GM08714 (cell line): ENCODE data around the gene MEST.
"Not testable (repeated sequence)": the region's sequence is repeated elsewhere in the genome, so short reads cannot be mapped to it uniquely, and the experiment has no call there.

Source experiments
- H3K4me3 ChIP-seq: fragments of 200-500 bp; sonication (Bioruptor generic); 2 replicates; pipeline ENCODE4 v1.5.1; 2014; ENCODE audit warnings: mild to moderate bottlenecking, low read length, inconsistent platforms
- ZNF274 ChIP-seq: IDR thresholded peaks from 2 replicates; pipeline ENCODE4 v1.6.1; 2012; ENCODE audit warnings: mild to moderate bottlenecking, low read depth, low read length

The MEST gene, protein sequence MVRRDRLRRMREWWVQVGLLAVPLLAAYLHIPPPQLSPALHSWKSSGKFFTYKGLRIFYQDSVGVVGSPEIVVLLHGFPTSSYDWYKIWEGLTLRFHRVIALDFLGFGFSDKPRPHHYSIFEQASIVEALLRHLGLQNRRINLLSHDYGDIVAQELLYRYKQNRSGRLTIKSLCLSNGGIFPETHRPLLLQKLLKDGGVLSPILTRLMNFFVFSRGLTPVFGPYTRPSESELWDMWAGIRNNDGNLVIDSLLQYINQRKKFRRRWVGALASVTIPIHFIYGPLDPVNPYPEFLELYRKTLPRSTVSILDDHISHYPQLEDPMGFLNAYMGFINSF

GRCh38 chr7:130491841-130492522 lies at the start of gene MEST:
Gene MEST (plus strand): TSS chr7:130492085. CDS start chr7:130492314, 229 bp downstream.
- H3K4me3 ChIP-seq: peak within 1 kb of the TSS; percentile 10; the same call in 1 of the 2 replicates
- no peak for TF ChIP-seq ZNF274

DNA sequence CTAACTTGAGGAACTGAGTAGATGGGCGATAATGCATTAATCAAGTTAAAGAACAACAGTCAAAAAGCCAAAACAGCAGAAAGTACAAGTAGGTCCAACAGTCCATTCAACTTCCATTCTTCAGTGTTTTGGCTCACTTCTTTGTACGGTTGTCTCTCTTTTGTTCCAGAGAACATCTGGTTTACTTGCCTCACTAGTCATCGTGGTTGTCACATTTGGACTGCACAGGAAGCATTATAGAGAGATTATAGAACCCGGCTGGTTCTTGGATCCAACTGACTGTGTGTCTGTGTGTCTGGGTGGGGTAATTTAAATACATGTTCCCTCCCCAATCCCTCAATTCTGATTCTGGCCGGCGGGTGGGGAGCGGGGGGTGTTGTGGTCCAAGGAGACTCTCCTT lies 49.3 kb upstream of the MEST start:
- H3K4me3 ChIP-seq: no peak overlapping the region
- TF ChIP-seq ZNF274: no peak

GRCh38 chr7:130444234-130444633 lies 47.7 kb upstream of the MEST start:
- no peak overlapping the region for H3K4me3 ChIP-seq
- TF ChIP-seq ZNF274: no peak

- H3K4me3 ChIP-seq: no peak overlapping the region
- TF ChIP-seq ZNF274: no peak
Observed at GRCh38 chr7:130444751-130445407, 47.0 kb upstream of the MEST start.

GRCh38 chr7:130446259-130446658 lies 45.6 kb upstream of the MEST start:
- no peak overlapping the region for H3K4me3 ChIP-seq
- no peak for TF ChIP-seq ZNF274

- not testable (repeated sequence) for H3K4me3 ChIP-seq
Observed at GRCh38 chr7:130451344-130451743, 40.5 kb upstream of the MEST start.

- no peak for TF ChIP-seq ZNF274
- H3K4me3 ChIP-seq: no peak overlapping the region
Observed at GRCh38 chr7:130452951-130453350, 38.9 kb upstream of the MEST start.

- H3K4me3 ChIP-seq: no peak overlapping the region
- TF ChIP-seq ZNF274: no peak
Observed at GRCh38 chr7:130454959-130455358, 36.9 kb upstream of the MEST start.

GRCh38 chr7:130458257-130458656 lies 33.6 kb upstream of the MEST start:
- TF ChIP-seq ZNF274: no peak
- H3K4me3 ChIP-seq: no peak overlapping the region

DNA sequence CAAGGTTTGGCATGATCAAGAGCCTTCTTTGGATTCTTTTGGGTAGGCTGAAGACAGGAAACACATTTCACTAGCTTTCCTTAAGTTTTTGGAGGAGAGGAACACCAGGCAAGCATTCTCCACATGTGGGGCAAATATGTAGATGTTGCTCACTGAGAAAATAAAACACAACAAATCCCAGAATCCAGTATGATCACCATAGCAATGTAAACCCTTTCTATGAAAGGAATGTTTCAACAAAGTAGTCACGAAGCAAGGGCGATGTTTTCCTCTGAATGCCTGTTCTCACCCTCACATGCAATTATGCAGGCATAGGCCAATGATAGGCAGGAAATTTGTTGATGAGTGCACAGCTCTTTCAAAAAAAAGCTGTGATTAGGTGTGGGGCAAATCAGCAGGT lies 30.6 kb upstream of the MEST start:
- no peak for TF ChIP-seq ZNF274
- H3K4me3 ChIP-seq: no peak overlapping the region

DNA sequence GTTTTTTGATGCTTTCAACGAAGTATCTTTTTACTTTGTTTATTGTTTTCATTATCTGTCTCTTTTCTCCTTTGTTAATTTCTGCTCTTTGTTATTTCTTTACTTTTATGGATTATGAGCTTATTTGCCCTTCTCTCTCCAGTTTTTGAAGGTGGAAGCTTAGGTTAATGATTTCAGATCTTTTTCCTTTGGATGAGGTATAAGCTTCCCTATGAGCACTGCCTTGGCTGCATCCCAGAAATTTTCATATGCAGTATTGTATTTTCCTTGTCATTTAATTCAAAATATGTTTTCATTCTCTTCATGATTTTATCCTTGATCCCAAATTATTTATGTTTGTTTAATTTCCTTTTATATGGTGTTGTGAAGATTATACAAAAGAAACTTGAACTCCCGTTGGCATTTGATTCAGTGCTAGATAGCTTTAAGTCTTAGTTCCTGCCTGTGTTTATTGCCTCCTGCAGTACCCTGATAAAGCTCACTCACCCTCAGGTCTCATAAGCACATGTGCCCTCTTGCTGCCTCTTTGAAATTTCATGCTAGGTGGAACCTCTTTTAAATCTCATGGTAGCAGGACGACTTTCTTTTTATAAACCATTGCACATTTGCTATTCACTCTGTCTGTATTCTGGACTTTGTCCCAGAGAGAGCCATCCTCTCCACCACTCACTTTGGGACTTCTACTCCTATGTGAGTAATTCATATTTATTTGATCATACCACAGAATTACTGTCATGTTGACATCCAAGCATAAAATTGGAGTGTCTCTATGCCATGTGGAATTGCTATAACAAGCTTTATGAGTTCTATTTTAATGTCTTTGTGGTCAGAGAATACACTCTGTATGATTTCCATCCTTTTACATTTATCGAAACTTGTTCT lies 28.1 kb upstream of the MEST start:
- H3K4me3 ChIP-seq: no peak overlapping the region
- TF ChIP-seq ZNF274: no peak

DNA sequence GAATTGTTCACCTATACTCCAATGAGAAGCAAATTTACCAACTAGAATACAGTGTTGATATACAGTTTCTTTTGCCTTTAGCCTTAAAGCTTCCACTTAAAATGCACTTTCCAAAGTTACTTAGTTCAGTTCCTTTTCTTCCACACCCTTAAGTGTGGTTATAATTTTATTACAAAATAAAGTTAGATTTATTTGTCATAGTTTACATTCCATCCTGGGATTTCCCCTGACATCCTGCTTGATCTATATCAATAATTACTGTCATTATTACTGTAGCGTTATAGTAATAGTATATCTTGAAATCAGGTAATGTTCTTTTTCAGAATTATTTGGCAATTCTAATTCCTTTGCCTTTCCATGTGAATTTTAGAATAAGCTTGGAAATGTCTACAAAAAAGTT lies 23.3 kb upstream of the MEST start:
- H3K4me3 ChIP-seq: no peak overlapping the region
- no peak for TF ChIP-seq ZNF274

DNA sequence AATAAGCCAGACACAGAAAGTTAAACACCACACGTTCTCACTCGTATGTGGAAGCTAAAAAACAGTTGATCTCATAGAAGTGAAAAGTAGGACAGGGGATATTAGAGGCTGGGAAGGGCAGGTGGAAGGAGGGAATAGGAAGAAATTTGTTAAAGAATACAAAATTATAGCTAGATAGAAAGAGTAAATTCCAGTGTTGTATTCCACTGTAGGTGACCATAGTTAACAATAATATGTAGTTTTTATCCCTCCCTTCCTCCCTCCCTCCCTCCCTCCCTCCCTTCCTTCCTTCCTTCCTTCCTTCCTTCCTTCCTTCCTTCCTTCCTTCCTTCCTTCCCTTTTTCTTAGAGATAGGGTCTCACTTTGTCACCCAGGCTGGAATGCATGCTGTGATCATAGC lies 19.9 kb upstream of the MEST start:
- H3K4me3 ChIP-seq: no peak overlapping the region
- no peak for TF ChIP-seq ZNF274

DNA sequence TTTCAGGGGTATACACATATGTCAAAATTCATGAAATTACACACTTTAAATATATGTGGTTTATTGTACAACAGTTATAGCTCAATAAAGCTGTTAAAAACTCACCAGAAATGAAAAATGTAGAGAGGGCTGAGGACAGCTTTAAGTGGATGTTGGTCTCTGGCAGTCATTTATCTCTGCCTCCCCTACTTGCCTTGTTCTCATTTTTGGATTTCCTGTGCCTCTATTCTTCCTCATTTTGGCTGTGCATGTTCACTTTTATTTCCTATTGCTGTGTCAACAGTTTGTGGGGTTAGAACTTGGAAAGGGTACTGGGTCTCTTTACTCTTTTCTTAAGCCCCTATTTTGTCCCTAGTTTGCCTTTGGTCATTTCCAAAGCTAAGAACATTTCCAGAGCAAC lies 18.6 kb upstream of the MEST start:
- TF ChIP-seq ZNF274: no peak

More for the DNA sequence above, 18.6 kb upstream of the MEST start:
- no peak overlapping the region for H3K4me3 ChIP-seq
